GM21381 (cell line): ENCODE data around the gene SUSD3.
"Not testable (repeated sequence)": the region's sequence is repeated elsewhere in the genome, so short reads cannot be mapped to it uniquely, and the experiment has no call there.

ENCODE experiments used
- ATAC-seq: cut with Tn5 transposase; IDR thresholded peaks from one replicate; pipeline ENCODE4 v1.9.1; 2021; ENCODE audit warnings: mild to moderate bottlenecking, moderate library complexity; ENCODE audit not compliant: unreplicated experiment

SUSD3 gene

GRCh38 chr9:93108291-93109041 lies 50.0 kb downstream of the SUSD3 start:
- no peak for ATAC-seq

DNA sequence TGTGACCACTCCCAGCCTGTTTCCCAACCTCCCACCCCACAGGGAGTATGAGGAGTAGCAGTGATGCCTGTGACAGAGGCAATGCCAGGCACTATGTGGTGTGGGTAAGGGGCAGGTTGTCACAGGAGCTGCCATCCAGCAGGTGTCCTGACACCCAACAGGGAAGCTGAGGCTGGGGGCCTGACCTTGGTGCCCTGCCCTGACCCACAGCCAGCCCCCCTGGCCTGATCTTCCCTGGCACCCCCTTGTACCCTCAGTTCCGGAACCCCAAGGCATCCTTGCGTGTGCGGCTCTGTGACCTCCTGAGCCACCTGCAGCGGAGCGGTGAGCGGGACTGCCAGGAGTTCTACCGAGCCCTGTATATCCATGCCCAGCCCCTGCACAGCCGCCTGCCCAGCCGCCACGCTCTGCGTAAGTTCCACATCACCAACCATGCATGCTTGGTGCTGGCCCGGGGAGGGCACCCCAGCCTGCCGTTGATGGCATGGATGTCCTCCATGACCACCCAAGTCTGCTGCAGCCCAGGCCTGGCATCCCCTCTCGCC lies 51.9 kb downstream of the SUSD3 start:
- no peak for ATAC-seq

DNA sequence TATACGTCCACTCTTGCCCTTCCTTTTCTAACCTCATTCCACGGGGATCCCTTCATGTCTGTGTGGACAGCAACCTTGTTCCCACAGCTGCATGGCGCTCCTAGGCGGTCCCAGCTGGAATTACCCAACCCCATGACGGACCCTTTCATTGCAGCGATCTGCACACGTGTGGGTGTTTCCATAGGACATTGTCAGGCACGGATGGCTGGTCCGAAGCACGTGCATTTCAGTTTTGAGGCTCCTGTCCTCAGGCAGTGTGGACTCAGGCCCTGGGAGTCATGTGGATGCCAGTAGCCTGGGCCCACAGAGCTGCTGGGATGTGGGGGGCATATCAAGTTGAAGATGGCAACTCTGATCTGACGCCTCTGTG lies 52.5 kb downstream of the SUSD3 start:
- no peak for ATAC-seq

DNA sequence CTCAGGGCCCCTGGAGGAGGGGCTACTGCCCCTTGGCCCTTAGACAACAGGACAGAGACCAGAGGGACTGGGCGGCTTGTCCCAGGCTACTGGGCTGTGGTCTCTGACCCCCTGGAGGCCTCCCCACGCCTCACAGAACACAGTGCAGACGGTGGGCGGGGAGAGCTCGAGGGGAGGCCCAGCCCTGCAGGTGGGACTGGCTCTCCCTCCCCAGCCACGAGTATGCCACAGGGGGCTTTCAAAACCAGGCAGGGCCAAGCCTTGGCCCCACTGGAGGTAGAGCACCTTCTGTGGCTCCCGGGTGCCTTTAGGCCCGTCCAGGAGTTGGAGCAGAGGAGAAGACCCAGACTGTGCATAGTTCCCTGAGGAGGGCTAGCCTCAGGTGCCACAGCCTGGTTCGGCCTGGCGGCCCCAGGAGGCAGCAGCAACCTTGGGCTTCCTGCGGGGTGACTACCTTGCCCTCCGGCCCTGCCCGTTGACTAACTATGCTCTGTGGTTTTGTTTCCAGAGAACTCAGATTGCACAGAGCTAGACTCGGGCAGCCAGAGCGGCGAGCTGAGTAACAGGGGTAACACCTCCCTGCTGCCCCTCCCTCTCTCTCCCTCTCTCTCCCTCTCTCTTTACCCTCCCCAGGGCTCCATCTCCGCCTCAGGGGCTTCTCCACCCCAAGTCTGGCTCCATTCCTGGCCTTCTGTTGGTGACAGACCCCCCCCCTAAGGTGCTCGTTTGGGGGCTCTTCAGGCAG lies 53.0 kb downstream of the SUSD3 start:
- ATAC-seq = no peak

DNA sequence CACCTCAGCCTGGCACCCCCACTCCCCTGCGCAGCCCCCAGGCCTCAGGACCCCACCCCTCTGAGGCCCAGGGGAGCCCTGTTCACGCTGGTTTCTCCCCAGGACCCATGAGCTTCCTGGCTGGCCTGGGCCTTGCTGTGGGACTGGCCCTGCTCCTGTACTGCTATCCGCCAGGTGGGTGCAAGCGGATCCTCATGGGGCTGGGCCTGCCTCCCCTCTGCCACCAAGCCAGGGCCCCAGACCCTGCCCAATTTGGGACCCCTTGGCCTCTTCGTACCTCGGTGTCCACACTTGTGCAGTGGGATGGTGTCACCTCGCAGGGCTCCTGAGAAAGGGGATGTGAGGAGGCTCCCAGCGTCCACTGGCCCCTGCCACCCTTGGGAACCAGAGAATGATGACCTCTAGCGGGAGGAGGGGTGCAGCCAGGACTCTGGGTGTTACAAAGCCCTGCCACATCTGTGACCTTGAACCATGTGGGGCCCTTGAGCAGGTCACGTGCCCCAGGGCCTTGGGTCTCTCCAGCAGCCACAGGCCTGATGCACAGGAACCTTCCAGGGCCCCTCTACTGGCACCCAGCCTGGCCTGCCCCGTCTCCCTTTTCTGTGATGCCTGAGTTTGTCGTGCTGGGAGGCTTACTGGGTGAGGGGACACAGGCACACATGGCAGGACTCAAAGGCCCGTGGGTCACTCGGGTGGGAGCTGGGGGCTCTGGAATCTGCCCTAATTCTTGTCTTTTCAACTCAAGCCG lies 53.8 kb downstream of the SUSD3 start:
- no peak for ATAC-seq

DNA sequence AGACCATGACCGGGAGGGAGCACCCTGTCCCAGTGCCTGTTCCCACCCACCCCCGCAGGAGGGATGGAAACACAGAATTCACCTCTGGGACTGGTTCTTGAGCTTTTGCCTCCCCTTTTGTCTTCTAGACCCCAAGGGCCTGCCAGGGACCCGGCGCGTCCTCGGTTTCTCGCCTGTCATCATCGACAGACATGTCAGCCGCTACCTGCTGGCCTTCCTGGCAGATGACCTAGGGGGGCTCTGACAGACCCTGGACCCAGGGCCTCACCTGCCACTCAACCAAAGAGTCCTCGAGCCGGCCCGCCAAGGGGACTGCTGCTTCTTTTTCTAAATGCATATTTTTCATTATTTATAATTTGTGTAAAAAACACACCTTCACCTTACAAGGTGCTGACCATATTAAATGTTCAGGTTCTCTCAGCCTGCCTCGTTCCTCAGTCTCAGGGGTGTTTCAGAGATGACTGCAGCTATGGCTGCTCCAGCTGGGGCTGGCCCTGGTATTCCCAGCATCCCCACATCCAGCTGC lies 54.4 kb downstream of the SUSD3 start:
- ATAC-seq = no peak

DNA sequence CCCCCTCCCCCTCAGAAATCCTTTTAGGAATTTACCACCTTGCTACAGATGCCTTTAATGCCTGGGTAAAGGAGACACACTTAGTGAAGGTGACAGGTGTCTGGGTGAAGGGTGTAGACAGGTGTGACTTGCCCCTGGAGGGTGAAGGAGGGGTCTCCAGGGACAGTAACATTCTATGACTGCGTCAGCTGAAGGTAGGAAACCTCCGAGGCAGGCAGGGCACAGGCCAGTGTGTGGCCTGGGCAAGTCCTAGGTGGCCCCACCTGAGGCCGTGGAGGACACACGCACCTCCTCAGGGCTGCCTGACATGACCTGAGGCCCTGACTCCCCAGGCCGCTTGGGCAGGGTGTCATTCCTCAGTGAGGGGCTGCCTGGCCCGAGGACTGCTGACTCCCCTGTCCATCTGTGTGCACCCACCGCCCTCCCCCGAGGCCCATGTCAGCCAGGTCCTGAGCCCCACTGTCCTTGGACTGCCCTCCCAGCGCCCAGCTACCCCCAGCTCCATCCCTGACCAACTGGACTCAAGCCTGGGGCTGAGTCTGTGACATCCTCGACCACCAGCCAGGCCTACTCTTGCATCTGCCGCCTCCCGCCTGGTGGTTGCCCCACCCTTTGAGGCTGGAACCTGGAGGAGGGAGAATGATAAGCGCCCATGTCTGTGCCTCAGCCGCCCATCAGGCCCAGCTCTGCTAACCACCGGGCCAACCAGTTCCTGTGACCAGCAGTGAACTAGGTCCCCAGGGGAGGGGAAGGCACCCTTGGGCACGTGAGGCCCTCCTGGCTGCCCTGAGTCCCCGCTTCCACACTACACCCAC lies 55.9 kb downstream of the SUSD3 start:
- ATAC-seq = no peak

- ATAC-seq = no peak
Observed at GRCh38 chr9:93114984-93115335, 56.5 kb downstream of the SUSD3 start.

DNA sequence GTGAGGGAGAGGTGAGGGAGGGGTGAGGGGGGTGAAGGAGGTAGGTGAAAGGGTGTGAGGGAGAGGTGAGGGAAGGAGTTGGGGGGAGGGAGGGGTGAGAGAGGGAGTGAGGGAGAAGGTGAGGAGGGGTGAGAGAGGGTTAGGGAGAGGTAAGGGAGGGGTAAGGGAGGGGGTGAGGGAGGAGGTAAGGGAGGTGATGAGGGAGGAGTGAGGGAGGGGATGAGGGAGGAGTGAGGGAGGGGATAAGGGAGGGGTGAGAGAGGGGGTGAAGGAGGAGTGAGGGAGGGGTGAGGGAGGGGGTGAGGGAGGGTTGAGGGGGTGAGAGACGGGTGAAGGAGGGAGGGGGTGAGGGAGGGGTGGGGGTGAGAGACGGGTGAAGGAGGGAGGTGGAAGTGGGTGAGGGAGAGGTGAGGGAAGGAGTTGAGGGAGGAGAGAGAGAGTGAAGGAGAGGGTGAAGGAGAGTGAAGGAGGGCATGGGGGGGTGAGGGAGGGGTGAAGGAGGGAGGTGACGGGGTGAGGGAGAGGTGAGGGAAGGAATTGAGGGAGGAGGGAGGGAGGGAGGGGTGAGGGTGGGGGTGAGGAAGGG lies 57.1 kb downstream of the SUSD3 start:
- ATAC-seq = no peak

GRCh38 chr9:93116072-93116961 lies 57.8 kb downstream of the SUSD3 start:
- ATAC-seq = no peak

DNA sequence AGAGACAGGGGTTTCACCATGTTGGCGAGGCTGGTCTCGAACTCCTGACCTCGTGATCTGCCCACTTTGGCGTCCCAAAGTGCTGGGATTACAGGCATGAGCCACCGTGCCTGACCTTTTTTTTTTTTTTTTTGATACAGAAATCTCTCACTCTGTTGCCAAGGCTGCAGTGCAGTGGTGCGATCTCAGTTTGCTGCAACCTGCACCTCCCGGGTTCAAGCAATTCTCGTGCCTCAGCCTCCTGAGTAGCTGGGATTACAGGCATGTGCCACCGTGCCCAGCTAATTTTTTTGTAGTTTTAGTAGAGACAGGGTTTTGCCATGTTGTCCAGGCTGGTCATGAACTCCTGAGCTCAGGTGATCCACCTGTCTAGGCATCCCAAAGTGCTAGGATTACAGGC lies 59.0 kb downstream of the SUSD3 start:
- not testable (repeated sequence) for ATAC-seq

DNA sequence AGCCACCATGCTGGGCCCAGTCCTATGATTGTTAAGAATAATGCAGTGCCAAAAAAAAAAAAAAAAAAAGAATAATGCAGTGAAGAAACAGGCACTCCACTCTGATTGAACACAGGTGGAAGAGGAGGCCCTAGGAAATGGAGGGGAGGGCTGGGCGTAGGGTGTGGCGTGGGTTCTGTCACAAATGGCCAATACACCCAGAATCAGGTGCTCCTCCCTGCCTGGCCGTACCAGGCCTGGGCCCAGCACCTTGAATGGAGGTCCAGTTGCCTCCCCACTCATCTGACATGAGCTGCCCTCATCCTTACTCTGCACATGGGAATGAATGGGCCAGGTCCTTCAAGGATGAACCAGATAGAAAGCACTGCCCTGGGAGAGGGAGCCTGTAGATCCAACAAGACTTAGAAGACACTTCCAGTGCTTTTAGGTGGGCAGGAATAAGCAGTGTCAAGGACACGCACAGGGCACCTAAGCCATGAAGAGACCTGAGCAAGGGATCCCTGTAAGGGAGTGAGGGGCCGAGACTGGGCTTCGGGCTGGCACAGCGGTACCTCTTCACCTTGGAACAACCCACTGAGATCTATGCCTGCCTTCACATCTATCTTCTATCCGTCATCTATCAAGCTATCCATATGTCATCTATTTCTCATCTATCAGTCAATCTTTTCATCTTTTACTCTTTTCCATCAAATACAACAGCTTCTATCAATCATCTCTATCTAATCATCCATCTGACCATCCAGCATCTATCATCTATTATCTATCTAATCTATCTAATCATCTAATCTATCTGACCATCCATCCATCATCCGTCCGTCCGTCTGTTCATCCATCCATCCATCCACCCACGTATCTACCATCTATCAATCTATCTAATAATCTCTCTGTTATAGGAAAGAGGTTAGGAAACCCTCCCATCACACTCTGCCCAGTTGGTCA lies 59.7 kb downstream of the SUSD3 start:
- no peak for ATAC-seq

DNA sequence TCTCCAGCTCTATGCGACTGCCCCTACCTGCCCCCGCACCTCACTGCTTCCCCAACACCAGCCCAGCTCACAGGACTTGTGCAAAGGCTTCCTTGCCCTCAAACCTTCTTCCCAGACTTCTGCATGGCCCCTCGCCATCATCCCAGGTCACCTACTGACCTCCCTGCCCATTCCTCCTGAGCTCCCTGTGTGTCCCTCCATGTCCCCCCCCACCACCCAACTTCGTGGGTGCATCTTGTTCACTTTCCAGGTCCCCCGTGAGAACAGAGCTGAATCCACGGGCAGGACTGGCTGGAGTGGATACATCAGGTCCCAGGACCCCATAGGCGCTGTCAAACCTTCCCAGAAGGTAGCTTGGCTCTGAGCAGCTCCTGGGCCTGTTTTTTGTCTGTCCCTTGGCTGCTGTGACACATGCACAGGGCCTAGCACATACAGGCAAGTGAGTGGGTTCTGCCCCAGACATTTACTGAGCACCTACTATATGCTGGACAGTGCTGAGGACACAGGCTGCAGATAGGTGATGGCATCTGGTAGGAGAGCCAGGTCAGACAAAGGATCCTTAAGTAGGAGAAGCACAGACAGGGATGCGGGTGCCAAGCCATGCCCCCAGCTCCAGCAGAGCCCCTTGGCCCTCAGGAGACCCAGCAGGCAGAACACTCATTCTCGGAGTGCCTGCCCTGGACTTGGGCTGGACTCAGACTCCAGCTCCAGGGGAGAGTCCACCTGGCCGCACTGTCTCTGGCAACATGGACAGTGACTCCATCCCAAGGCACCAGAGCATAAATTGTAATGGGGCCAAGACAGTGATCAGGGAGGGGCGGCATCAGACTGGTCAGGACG lies 60.6 kb downstream of the SUSD3 start:
- no peak for ATAC-seq

- ATAC-seq = no peak
Observed at GRCh38 chr9:93119703-93119952, 61.1 kb downstream of the SUSD3 start.

- peak; percentile 85 for ATAC-seq
Observed at GRCh38 chr9:93119953-93120845, 61.7 kb downstream of the SUSD3 start.

GRCh38 chr9:93120846-93121315 lies 62.4 kb downstream of the SUSD3 start:
- no peak for ATAC-seq
